DOHH2 (cell line): Measurements from ENCODE around the gene ERI3.

Experiments
- EZH2phosphoT487 ChIP-seq: fragments of 200-600 bp; sonication (generic); IDR thresholded peaks from 2 replicates; pipeline ENCODE4 v1.6.1; 2017; ENCODE audit warnings: borderline replicate concordance, mild to moderate bottlenecking, antibody characterized with exemption, low read length, moderate library complexity, mixed read lengths
- TF ChIP-seq, protein P1 (sequence below): fragments of 200-600 bp; sonication (generic); IDR thresholded peaks from one replicate; pipeline ENCODE4 v1.5.1; 2014; ENCODE audit warnings: antibody characterized with exemption, mild to moderate bottlenecking, low read depth, low read length; ENCODE audit not compliant: poor library complexity, severe bottlenecking

DNA sequence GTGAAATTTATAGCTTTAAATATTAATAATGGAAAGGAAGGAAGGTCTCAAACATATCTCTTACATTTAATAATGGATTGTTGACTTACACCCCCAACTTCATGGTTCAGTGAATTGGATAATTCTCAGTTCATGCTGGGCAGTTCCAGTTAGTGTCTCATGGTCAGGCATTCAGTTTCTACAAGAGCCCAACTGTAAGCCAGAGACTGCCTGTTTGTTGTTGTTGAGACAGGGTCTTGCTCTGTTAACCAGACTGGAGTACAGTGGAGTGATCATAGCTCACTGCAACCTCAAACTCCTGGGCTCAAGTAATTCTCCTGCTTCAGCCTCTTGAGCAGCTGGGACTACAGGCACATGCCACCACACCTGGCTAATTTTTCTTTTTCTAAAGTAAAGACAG, 146.8 kb downstream of the ERI3 start:
- TF ChIP-seq, protein P1, sequence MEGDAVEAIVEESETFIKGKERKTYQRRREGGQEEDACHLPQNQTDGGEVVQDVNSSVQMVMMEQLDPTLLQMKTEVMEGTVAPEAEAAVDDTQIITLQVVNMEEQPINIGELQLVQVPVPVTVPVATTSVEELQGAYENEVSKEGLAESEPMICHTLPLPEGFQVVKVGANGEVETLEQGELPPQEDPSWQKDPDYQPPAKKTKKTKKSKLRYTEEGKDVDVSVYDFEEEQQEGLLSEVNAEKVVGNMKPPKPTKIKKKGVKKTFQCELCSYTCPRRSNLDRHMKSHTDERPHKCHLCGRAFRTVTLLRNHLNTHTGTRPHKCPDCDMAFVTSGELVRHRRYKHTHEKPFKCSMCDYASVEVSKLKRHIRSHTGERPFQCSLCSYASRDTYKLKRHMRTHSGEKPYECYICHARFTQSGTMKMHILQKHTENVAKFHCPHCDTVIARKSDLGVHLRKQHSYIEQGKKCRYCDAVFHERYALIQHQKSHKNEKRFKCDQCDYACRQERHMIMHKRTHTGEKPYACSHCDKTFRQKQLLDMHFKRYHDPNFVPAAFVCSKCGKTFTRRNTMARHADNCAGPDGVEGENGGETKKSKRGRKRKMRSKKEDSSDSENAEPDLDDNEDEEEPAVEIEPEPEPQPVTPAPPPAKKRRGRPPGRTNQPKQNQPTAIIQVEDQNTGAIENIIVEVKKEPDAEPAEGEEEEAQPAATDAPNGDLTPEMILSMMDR: no peak
- no peak for TF ChIP-seq EZH2phosphoT487
